Breast epithelium (tissue), 4 donors: ENCODE measurements around the gene MYLK. TPM values are rescaled to one million over a fixed set of nuclear protein-coding genes. Genes with fewer than 3 reads are reported as not detected.

ENCODE experiments used
- DNase-seq, 2 donors: peaks; one replicate each; pipeline ENCODE4 v3.0.0-alpha.2; 2019; ENCODE audit warnings: low spot score in 2 of 2
- H3K27ac ChIP-seq, 2 donors: fragments of 200-600 bp; sonication (generic) in 1 of 2; one replicate each; pipeline ENCODE4 v1.5.1; 2016 to 2019; ENCODE audit warnings: mild to moderate bottlenecking in 1 of 2
- H3K27me3 ChIP-seq, 2 donors: fragments of 200-600 bp; sonication (generic) in 1 of 2; one replicate each; pipeline versions ENCODE4 v1.5.1 to v1.6.0; 2017 to 2019; ENCODE audit warnings: control low read depth in 1 of 2, mild to moderate bottlenecking in 1 of 2
- H3K36me3 ChIP-seq: fragments of 200-600 bp; one replicate; pipeline ENCODE4 v1.5.1; 2019
- H3K4me1 ChIP-seq, 2 donors: fragments of 200-600 bp; sonication (generic); one replicate each; pipeline ENCODE4 v1.5.1; 2016 to 2019; ENCODE audit warnings: control low read depth in 1 of 2
- H3K4me3 ChIP-seq, 3 donors: fragments of 200-600 bp; sonication (generic); 1 replicate in 2 of 3; 2 replicates in 1 of 3; pipeline ENCODE4 v1.5.1; 2016 to 2019; ENCODE audit warnings: mild to moderate bottlenecking in 3 of 3, moderate library complexity in 2 of 3
- H3K9me3 ChIP-seq, 2 donors: fragments of 200-600 bp; sonication (generic) in 1 of 2; one replicate each; pipeline ENCODE4 v1.5.1; 2016 to 2019; ENCODE audit warnings: control low read depth in 1 of 2
- CTCF ChIP-seq, 3 donors: fragments of 450-650 bp; IDR thresholded peaks; one replicate each; pipeline ENCODE4 v1.5.1; 2016 to 2017; ENCODE audit warnings: antibody characterized with exemption in 3 of 3, mild to moderate bottlenecking in 3 of 3, moderate library complexity in 3 of 3
- POLR2A ChIP-seq: fragments of 450-650 bp; IDR thresholded peaks from one replicate; pipeline ENCODE4 v1.6.1; 2016; ENCODE audit warnings: antibody characterized with exemption, mild to moderate bottlenecking, moderate library complexity
- POLR2AphosphoS5 ChIP-seq, 3 donors: sonication (generic); formaldehyde crosslinking; IDR thresholded peaks; one replicate each; pipeline ENCODE4 v1.6.1; 2017; ENCODE audit warnings: antibody characterized with exemption in 3 of 3
- intact Hi-C: fragments of 100-400 bp; cut with DNase I; formaldehyde crosslinking; loops from one replicate; pipeline ENCODE4 v1.15.1; 2023; ENCODE audit warnings: low total_unique reads
- total RNA-seq, 3 donors: library from RNA; depleted of rRNA; stranded (reverse); fragments of >200 nt; gene quantifications; one replicate each; pipeline ENCODE4 v1.1.0, GENCODE V29; 2016

The MYLK gene
- total RNA-seq, 3 donors from 2014 or later, result 87.2 to 188 (median 181) TPM

- H3K27ac ChIP-seq, result no peak overlapping the region
- no peaks in the 10 kb centered on the region for H3K4me1 ChIP-seq
- no peak overlapping the region for H3K4me3 ChIP-seq
- DNase-seq, result no peak
- intact Hi-C loops, result no loop called here
- no peaks in the 10 kb centered on the region for H3K27me3 ChIP-seq
- no peak for TF ChIP-seq POLR2AphosphoS5 (IDR thresholded peaks at IDR 0.05)
- no peaks in the 10 kb centered on the region for H3K9me3 ChIP-seq
- H3K36me3 ChIP-seq, result no peaks in the 10 kb centered on the region
Observed at GRCh38 chr3:123597561-123597960, 286.6 kb downstream of the MYLK start.

GRCh38 chr3:123595396-123596180, 288.5 kb downstream of the MYLK start:
- no peak overlapping the region for H3K27ac ChIP-seq
- intact Hi-C loops, result no loop called here

GRCh38 chr3:123593381-123593780, 290.8 kb downstream of the MYLK start:
- intact Hi-C loops, result no loop called here
- H3K9me3 ChIP-seq, result peaks cover 9 to 10% of the 10 kb centered on the region in 2 donors
- H3K4me1 ChIP-seq, result no peaks in the 10 kb centered on the region
- TF ChIP-seq CTCF (IDR thresholded peaks at IDR 0.05), result no peak
- no peak for TF ChIP-seq POLR2A
- TF ChIP-seq POLR2AphosphoS5 (IDR thresholded peaks at IDR 0.05), result no peak
- H3K27me3 ChIP-seq, result no peaks in the 10 kb centered on the region
- no peak overlapping the region for H3K4me3 ChIP-seq
- no peak overlapping the region for H3K27ac ChIP-seq
- H3K36me3 ChIP-seq, result no peaks in the 10 kb centered on the region
- no peak for DNase-seq

More at GRCh38 chr3:123595396-123596180, 288.5 kb downstream of the MYLK start:
- Histone ChIP-seq H3K9me3 (peaks cover 6 to 7% of the 10 kb centered on the region in 2 donors), H3K27me3 (no peaks in the 10 kb centered on the region), H3K36me3 (no peaks in the 10 kb centered on the region), H3K4me1 (no peaks in the 10 kb centered on the region), H3K4me3 (no peak overlapping the region)
- TF ChIP-seq CTCF (IDR thresholded peaks at IDR 0.05) (no peak), POLR2A (no peak), POLR2AphosphoS5 (IDR thresholded peaks at IDR 0.05) (no peak)
- no peak for DNase-seq

- no peaks in the 10 kb centered on the region for H3K36me3 ChIP-seq
- intact Hi-C loops, result no loop called here
- H3K4me1 ChIP-seq, result peaks cover 0 to 4% of the 10 kb centered on the region in 2 donors
- no peak for DNase-seq
- TF ChIP-seq POLR2A (no peak), CTCF (IDR thresholded peaks at IDR 0.05) (no peak), POLR2AphosphoS5 (IDR thresholded peaks at IDR 0.05) (no peak)
- H3K27ac ChIP-seq, result no peak overlapping the region
- H3K27me3 ChIP-seq, result no peaks in the 10 kb centered on the region
- H3K4me3 ChIP-seq, result no peak overlapping the region
- peaks cover 9 to 10% of the 10 kb centered on the region in 2 donors for H3K9me3 ChIP-seq
Observed at GRCh38 chr3:123590685-123591450, 293.3 kb downstream of the MYLK start.

GRCh38 chr3:123587401-123587800, 296.7 kb downstream of the MYLK start:
- DNase-seq, result no peak
- no peak overlapping the region for H3K4me3 ChIP-seq
- no peaks in the 10 kb centered on the region for H3K27me3 ChIP-seq
- peaks cover 0 to 4% of the 10 kb centered on the region in 2 donors for H3K4me1 ChIP-seq
- intact Hi-C loops, result no loop called here
- no peaks in the 10 kb centered on the region for H3K36me3 ChIP-seq
- H3K27ac ChIP-seq, result no peak overlapping the region
- TF ChIP-seq POLR2A, result no peak
- no peak for TF ChIP-seq POLR2AphosphoS5 (IDR thresholded peaks at IDR 0.05)
- no peak for TF ChIP-seq CTCF (IDR thresholded peaks at IDR 0.05)
- peaks cover 9 to 10% of the 10 kb centered on the region in 2 donors for H3K9me3 ChIP-seq
